SK-N-MC (cell line): ENCODE measurements around the gene CD300LG.
"Not testable (repeated sequence)": the region's sequence is repeated elsewhere in the genome, so short reads cannot be mapped to it uniquely, and the experiment has no call there.

Experiments
- DNase-seq: peaks from one replicate; pipeline ENCODE4 v3.0.0-alpha.2; 2011; ENCODE audit warnings: low read depth, low spot score
- H3K27ac ChIP-seq: fragments of 200-600 bp; sonication (generic); 2 replicates; pipeline ENCODE4 v1.5.1; 2016; ENCODE audit warnings: mixed run types
- H3K36me3 ChIP-seq: fragments of 200-600 bp; sonication (generic); 2 replicates; pipeline ENCODE4 v1.6.1; 2017; ENCODE audit warnings: antibody characterized with exemption, low read length, mixed read lengths; ENCODE audit not compliant: insufficient read depth
- H3K4me3 ChIP-seq: fragments of 200-600 bp; sonication (generic); 2 replicates; pipeline ENCODE4 v1.5.1; 2016
- H3K9ac ChIP-seq: fragments of 200-600 bp; sonication (generic); 2 replicates; pipeline ENCODE4 v1.8.0; 2017; ENCODE audit warnings: mixed run types, mixed read lengths; ENCODE audit not compliant: insufficient read length
- H3K9me3 ChIP-seq: fragments of 200-600 bp; sonication (generic); 2 replicates; pipeline ENCODE4 v1.6.1; 2017; ENCODE audit warnings: low read depth, mild to moderate bottlenecking, antibody characterized with exemption, low read length, moderate library complexity, mixed read lengths
- EZH2 ChIP-seq: fragments of 200-600 bp; sonication (generic); IDR thresholded peaks from one replicate; pipeline ENCODE4 v1.6.1; 2017; ENCODE audit warnings: antibody characterized with exemption
- FOXP2 ChIP-seq: optimal IDR thresholded peaks from 2 replicates; pipeline ENCODE3; 2011; ENCODE audit warnings: mild to moderate bottlenecking, moderate library complexity; ENCODE audit not compliant: insufficient read depth; ENCODE audit errors: extremely low read length, control extremely low read depth
- POLR2AphosphoS5 ChIP-seq: IDR thresholded peaks from 2 replicates; pipeline ENCODE4 v1.6.1; 2012; ENCODE audit warnings: mild to moderate bottlenecking, low read depth, low read length, borderline replicate concordance

CD300LG gene, protein sequence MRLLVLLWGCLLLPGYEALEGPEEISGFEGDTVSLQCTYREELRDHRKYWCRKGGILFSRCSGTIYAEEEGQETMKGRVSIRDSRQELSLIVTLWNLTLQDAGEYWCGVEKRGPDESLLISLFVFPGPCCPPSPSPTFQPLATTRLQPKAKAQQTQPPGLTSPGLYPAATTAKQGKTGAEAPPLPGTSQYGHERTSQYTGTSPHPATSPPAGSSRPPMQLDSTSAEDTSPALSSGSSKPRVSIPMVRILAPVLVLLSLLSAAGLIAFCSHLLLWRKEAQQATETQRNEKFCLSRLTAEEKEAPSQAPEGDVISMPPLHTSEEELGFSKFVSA

DNA sequence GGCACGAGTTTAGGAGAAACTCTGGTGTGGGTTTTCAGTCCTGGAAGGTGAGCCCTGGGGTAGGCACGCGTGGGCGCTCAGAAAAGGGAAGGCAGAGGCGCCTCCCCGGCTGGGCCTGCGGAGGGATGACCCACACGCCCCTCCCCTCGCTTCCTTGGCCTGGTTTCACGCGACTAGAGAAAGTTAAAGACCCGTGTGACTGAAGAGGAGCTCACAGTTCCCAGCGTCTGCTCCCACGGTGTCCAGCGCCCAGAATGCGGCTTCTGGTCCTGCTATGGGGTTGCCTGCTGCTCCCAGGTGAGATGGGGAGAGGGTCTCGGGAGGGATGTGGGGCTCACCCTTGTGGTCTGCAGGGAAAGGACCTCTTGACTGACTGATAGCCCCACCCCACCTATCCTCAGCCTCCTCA lies at the start of gene CD300LG:
TSS of gene CD300LG (plus strand) at position 214 of the 409 bp plus-strand sequence. CDS start at position 255, 41 bp downstream.
- Histone ChIP-seq H3K9me3 (no peaks in the 10 kb centered on the region), H3K36me3 (no peaks in the 10 kb centered on the region), H3K27ac (0 out of 2 replicates have a peak within 1 kb of the TSS, but pooled peaks have one; percentile 21), H3K9ac (no peak within 1 kb of the TSS), H3K4me3 (no peak within 1 kb of the TSS)
- no peak for DNase-seq
- TF ChIP-seq POLR2AphosphoS5 (no peak), FOXP2 (no peak), EZH2 (no peak)

DNA sequence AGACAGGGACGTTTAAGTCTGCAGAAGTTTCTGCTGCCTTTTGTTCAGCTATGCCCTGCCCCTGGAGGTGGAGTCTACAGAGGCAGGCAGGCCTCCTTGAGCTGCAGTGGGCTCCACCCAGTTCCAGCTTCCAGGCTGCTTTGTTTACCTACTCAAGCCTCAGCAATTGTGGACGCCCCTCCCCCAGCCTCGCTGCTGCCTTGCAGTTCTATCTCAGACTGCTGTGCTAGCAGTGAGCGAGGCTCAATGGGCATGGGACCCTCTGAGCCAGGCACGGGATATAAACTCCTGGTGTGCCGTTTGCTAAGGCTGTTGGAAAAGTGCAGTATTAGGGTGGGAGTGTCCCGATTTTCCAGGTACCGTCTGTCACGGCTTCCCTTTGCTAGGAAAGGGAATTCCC lies 49.0 kb upstream of the CD300LG start:
- not testable (repeated sequence) for H3K4me3 ChIP-seq, DNase-seq, H3K36me3 ChIP-seq, H3K9ac ChIP-seq, H3K9me3 ChIP-seq, H3K27ac ChIP-seq

DNA sequence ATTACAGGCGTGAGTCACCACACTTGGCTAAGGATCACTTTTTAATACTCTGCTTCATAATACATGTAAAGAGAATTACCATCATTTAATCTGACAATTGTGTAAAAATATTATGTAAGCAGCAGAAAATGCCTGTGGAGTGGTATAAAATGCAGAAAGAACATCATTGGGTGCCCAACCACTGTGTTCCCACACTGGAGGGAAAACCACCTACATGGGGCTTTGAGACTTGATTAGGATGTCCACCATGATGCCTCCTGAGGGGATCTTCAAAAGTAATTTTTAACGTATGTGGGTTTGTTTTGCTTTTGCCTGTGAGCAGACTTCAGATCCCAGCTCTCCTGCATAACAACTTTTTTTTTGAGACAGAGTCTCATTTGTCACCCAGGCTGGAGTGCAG lies 47.9 kb upstream of the CD300LG start:
- TF ChIP-seq EZH2 (no peak), FOXP2 (no peak), POLR2AphosphoS5 (no peak)
- H3K9me3 ChIP-seq: no peaks in the 10 kb centered on the region
- H3K9ac ChIP-seq: no peak overlapping the region
- H3K4me3 ChIP-seq: no peak overlapping the region
- H3K36me3 ChIP-seq: 0 out of 2 replicates have a peak, but pooled peaks cover 3% of the 10 kb centered on the region
- no peak overlapping the region for H3K27ac ChIP-seq
- DNase-seq: no peak

DNA sequence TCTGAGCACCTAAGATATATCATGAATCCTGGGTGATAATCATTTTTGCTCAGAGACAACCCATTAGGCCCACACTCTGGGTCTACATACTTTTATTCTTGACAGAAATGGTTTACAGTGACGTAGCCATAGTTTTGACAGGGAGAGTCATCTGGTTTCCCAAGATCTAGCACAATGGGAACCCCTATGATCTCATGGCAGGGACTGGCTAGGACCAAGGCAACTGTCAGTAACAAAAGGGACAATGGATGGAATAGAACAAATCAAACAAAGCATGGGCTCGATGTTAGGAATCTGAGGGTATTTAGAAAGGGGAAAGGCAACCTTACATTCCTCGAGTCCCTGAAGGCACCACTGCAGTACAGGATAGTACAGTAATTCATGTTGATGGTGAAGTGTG lies 46.2 kb upstream of the CD300LG start:
- TF ChIP-seq POLR2AphosphoS5 (no peak), EZH2 (no peak), FOXP2 (no peak)
- H3K9me3 ChIP-seq: no peaks in the 10 kb centered on the region
- H3K9ac ChIP-seq: no peak overlapping the region
- no peak overlapping the region for H3K4me3 ChIP-seq
- H3K36me3 ChIP-seq: peaks cover 6% of the 10 kb centered on the region; the same call in 1 of the 2 replicates
- no peak for DNase-seq
- H3K27ac ChIP-seq: no peak overlapping the region

DNA sequence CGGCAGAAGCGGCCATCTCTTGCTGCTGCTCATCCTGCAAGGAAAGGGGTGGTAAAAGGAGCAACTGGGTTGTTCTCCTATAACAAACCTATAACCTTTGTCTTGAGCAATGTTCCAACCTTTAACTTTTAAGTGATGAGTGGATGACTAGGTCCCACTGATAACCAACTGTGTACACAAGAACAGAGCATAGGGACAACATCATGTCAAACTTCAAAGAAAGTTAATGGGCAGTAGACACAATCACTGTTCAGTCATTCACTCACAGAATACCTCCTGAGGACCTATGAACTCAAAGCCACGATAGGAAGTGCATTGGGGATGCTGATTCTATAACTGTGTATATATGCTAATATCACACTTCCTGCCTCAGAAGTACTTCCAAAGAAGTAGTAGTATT lies 45.1 kb upstream of the CD300LG start:
- H3K9ac ChIP-seq: no peak overlapping the region
- no peak for DNase-seq

DNA sequence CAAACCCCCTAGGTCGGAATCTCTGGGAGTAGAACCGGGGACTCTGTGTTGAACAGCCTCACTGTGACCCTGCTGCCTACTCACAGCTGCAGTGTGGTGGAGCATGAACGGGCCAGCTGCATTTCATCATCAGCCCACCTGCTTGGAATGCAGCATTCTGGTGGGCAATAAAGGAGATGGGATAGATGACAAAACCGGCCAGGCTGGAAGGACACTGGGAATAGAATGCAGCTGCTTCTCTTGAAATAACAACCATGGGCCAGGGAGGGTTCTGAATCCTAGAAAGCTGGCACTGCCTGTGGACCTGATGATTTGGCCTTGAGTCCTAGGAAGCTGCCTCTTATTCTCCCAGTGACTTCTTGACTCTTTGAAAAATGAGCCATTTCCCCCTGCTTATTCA lies 43.2 kb upstream of the CD300LG start:
- H3K9me3 ChIP-seq: no peaks in the 10 kb centered on the region
- DNase-seq: no peak
- TF ChIP-seq EZH2 (no peak), FOXP2 (no peak), POLR2AphosphoS5 (no peak)
- no peak overlapping the region for H3K27ac ChIP-seq
- H3K9ac ChIP-seq: no peak overlapping the region
- no peak overlapping the region for H3K4me3 ChIP-seq
- peaks cover 10% of the 10 kb centered on the region for H3K36me3 ChIP-seq

More for the DNA sequence above, 45.1 kb upstream of the CD300LG start:
- Histone ChIP-seq H3K4me3 (no peak overlapping the region), H3K9me3 (no peaks in the 10 kb centered on the region), H3K27ac (no peak overlapping the region), H3K36me3 (peaks cover 7% of the 10 kb centered on the region; the same call in 1 of the 2 replicates)
- TF ChIP-seq POLR2AphosphoS5 (no peak), EZH2 (no peak), FOXP2 (no peak)

DNA sequence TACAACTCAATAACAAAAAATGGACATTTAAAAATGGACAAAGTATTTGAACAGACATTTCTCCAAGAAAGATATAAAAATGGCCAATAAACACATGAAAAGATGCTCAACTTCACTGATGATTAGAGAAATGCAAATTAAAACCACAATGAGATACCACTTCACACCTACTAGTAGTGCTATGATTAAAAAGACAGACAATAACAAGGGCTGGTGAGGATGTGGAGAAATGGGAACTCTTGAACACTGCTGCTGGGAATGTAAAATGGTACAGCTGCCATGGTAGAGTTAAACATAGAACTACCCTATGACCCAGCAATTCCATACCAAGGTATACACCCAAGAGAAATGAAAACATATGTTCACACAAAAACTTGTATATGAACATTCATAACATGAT lies 41.9 kb upstream of the CD300LG start:
- Histone ChIP-seq H3K9me3 (no peaks in the 10 kb centered on the region), H3K4me3 (no peak overlapping the region), H3K9ac (no peak overlapping the region), H3K27ac (no peak overlapping the region), H3K36me3 (peaks cover 11% of the 10 kb centered on the region)
- TF ChIP-seq FOXP2 (no peak), POLR2AphosphoS5 (no peak), EZH2 (no peak)
- no peak for DNase-seq

DNA sequence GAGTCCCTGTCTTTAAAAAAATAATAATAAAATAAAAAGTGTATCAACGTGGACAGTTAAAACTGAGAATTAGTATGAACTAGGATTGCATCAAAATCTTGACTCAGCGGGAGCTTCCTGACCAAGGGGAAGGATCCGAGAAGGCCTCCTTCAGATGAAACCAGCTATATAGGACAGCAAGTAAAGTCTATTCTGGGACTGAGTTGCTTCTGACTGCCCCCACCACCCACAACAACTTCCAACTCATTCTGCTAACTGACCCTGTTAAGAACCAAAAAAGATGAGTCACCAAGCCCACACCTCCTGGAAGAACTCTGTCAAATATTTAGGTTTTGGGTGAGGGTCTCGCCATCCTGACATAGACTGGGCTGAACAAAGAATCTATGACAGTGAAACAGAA lies 38.9 kb upstream of the CD300LG start:
- no peak overlapping the region for H3K4me3 ChIP-seq
- H3K27ac ChIP-seq: no peak overlapping the region
- no peak for DNase-seq
- H3K36me3 ChIP-seq: peaks cover 8% of the 10 kb centered on the region
- H3K9ac ChIP-seq: no peak overlapping the region
- no peaks in the 10 kb centered on the region for H3K9me3 ChIP-seq
- TF ChIP-seq POLR2AphosphoS5 (no peak), EZH2 (no peak), FOXP2 (no peak)

DNA sequence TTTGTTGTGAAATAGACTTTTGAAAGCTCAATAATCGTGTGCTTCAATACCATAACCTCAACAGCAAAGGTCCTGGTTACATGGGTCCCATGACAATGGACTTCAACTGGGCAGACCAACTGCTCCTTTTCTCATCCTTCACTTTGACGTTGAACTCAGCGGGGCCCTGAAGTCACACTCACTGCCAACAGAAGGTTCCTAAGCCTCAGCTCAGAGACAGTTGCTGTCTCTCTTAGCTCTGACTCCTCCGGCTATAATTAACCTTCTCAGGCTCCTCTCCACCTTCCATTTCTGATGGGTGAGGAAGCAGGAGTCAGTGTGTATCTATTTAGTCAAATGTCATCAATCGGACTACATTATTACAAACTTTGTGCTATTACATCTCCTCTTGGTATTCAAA lies 37.9 kb upstream of the CD300LG start:
- H3K36me3 ChIP-seq: peaks cover 8% of the 10 kb centered on the region
- TF ChIP-seq FOXP2 (no peak), EZH2 (no peak), POLR2AphosphoS5 (no peak)
- no peak overlapping the region for H3K27ac ChIP-seq

More for the DNA sequence above, 37.9 kb upstream of the CD300LG start:
- Histone ChIP-seq H3K9me3 (no peaks in the 10 kb centered on the region), H3K4me3 (no peak overlapping the region), H3K9ac (no peak overlapping the region)
- no peak for DNase-seq
